Upper lobe of left lung (tissue), 4 donors: Measurements from ENCODE around the gene NCR2.

Experiments used
- CTCF ChIP-seq, 6 experiments: fragments of 450-650 bp in 4 of 6; fragments of 200-600 bp in 2 of 6; sonication (generic) in 2 of 6; IDR thresholded peaks; one replicate each; pipeline ENCODE4 v1.5.1; 2016 to 2019; ENCODE audit warnings: antibody characterized with exemption in 6 of 6
- POLR2A ChIP-seq, 4 donors: fragments of 450-650 bp; IDR thresholded peaks; one replicate each; pipeline ENCODE4 v1.5.1; 2016 to 2017; ENCODE audit warnings: antibody characterized with exemption in 4 of 4, mild to moderate bottlenecking in 2 of 4
- POLR2AphosphoS5 ChIP-seq, 2 donors: sonication (generic); formaldehyde crosslinking; IDR thresholded peaks; one replicate each; pipeline ENCODE4 v1.5.1; 2017; ENCODE audit warnings: antibody characterized with exemption in 2 of 2

GRCh38 chr6:41343641-41344187 lies 8.3 kb downstream of the NCR2 start:
- TF ChIP-seq CTCF (IDR thresholded peaks at IDR 0.05) (no peak), POLR2A (IDR thresholded peaks at IDR 0.05) (no peak), POLR2AphosphoS5 (IDR thresholded peaks at IDR 0.05) (no peak)
